HL-60/S4 treated with retinoic acid at 250 ng/mL for 4 days and 3 days (cell line): ENCODE results near the gene RNF187.

Experiments used
- in situ Hi-C: fragments of 300-500 bp; cut with MboI; formaldehyde crosslinking; loops from 2 replicates; pipeline ENCODE4 v1.7.0; 2022; ENCODE audit warnings: low sequenced_read_pairs

RNF187 gene

DNA sequence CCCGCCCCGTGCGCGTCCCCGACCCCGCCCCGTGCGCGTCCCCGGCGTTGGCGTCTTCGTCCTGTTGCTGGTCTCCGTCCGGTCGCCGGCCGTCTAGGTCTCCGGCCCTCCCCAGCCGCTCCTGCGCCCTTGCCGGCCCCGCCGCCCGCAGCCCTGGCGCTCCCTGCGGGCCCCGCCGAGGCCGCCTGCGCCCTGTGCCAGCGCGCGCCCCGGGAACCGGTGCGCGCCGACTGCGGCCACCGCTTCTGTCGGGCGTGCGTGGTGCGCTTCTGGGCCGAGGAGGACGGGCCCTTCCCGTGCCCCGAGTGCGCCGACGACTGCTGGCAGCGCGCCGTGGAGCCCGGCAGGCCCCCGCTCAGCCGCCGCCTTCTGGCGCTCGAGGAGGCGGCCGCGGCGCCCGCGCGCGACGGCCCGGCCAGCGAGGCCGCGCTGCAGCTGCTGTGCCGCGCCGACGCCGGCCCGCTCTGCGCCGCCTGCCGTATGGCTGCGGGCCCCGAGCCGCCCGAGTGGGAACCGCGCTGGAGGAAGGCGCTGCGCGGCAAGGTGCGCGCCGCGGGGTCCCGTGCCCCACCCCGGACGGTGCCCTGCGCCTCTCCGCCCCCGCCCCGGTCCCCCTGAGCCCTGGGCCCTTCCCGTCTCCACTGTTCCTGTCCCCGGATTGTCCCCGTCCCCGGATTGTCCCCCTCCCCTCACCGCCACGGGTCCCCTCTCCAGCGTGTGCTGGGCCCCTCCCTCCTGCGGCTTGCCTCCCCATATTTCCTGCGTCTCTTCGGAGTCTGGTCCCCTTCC lies at the start of gene RNF187:
Gene RNF187 (plus strand): TSS at position 47 of the 789 bp plus-strand sequence.
- in situ Hi-C loops, result no loop called here

DNA sequence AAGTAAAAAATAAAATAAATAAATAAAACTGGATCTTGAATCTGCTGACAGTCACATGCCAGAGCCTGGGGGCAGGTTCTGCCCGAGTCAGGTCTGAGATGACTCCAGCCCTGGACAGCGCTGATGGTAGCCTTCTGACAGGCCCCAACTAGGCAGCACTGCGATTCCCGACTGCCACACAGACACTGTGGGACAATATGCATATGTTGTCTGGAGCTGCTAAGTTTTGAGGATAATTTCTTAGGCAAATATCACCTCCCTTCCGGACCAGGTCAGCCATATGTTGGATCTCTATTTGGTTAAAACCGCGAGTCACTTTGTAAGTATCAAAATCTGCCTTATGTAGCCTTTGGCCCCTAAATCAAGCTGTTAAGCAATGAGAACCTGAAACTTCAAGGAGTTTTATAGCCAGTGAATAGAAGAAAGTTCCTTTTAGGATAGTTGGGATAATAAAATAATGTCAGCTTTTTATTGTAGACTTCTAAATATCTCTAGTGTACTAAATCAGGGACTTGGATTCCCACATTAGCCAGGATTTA lies 49.7 kb upstream of the RNF187 start:
- in situ Hi-C loops, result no loop called here

GRCh38 chr1:228438266-228438665 lies 48.9 kb upstream of the RNF187 start:
- in situ Hi-C loops, result no loop called here

DNA sequence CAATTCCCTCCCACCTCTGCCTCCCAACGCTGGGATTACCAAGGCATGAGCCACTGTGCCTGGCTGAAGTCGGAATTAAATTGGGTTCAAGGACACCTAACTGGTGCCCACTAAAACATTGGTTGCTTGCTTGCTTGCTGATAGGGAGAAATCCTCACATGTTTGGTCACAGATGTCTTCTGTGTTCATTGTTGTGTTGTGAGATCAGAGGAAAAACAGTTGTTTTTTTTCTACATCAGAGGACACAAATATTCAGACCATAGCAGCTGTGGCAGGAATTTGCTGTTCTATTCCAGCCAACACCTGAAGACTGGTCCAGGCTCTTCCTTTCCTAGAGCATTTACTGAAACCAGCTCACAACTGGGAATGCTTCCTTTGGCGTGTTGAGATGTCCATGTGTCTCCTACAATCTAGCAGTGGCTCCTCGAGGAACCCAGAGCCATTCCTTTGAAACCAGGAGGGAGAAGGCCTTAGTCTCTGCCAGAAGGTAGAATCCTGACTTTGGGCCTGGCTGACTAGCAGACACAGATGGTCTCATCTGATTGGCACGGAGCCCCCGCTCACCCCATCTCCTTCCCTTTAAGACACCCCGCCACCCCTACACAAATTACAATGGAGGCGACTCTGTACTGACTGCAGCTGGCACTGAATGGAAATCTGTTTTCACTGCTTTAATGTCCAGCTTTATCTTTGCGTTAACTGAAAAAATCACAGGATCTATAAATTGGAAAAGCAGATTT lies 46.3 kb upstream of the RNF187 start:
- in situ Hi-C loops, result no loop called here

DNA sequence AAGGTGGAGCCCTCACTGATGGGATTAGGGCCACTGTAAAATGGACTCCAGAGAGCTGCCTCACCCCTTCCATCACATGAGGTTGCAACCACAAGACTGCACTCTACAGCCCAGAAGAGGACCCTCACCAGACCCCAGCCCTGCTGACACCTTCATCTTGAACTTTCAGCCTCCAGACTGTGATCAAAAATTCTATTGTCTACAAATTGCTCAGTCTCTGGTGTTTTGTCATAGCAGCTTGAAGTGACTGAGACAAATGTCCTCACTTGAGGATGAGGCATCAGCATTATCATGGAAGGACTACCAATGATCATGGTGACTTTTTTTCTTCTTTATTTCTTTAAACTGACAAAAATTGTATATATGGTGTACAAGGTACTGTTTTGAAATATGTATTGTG lies 43.8 kb upstream of the RNF187 start:
- in situ Hi-C loops, result no loop called here

DNA sequence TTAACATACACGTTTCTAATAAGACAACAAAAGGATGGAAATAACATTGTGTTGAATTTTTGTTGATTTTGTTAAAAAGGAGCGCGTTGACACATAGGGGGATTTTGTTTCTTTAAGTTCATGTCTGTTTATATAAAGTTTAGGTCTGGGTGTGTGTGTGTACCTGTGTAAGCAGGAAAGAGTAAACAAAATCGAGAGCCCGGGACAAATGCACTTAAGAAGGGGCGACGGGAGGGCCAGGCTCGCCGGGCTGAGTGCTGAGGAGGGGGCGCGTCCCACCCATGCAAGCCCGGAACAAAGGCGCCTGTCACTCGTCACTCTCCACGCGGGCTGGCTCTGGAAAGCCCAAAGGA lies 41.7 kb upstream of the RNF187 start:
- in situ Hi-C loops, result no loop called here

DNA sequence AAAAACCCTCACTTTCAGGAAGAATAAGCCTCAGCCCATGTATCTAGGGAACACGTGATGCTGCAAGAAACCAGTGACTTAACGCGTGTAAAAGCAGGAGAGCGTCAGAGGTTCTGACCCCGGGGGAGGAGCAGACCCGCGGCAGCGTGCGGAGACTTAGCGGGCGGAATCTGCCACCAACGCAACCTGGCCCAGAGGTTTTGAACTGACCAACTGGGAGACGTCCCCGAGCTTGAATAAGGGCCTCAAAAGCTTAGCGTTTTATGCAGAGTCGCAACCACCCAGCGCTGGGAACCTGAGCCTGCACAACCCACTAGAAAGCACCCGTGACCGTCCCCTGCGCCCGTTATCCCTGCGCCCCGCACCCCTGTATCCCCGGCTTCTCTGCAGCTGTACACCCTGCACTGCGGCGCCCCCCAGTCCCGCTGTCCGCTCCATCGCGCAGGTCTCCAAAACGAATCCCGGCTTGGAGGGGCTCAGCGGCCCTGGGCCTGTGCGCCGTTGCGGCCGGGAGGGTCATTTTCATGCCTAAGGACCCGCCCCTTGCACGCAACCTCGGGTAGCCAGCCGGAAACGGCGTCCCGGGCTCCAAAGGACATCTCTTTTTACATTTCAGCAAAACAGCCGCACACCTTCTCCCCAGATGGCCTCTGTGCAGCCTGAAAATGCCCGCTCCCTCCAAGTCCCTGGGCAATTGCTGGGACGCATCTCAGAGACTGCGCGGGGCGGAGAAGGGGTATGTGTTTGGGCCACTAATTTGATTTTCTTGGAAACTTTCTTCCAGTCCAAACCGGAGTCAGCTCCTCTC lies 41.1 kb upstream of the RNF187 start:
- in situ Hi-C loops, result no loop called here

DNA sequence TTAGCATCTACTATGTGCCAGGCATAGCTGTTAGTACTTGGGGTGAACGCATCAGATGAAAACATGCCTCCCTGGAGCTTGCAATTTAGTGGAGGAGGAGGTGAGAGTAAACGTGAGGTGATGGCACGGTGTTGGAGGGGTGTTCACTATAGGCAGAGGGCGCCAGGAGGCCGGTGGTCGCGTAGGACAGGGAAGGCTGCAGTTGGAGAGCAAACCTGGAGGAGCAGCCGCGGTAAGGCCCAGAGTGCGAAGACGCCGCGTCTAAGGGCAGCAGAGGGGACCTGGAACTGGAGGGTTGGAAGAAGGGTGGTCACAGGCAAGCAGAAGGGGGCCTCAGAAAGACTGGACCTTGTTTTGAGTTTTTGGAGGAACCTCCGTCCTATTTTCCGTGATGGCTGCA lies 40.3 kb upstream of the RNF187 start:
- in situ Hi-C loops, result no loop called here

DNA sequence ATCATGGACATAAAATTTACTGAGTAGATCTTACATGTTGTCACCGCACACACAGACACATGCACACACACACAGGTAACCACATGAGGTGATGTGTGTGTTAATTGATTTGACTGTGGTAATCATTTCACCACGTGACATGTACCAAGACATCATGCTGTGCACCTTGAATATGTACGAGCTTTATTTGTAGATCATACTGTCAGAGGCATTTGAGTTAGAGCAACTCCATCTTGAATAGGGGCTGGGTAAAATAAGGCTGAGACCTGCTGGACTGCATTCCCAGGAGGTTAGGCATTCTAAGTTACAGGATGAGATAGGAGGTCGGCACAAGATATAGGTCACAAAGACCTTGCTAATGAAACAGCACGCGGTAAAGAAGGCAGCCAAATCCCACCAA lies 38.8 kb upstream of the RNF187 start:
- in situ Hi-C loops, result no loop called here

DNA sequence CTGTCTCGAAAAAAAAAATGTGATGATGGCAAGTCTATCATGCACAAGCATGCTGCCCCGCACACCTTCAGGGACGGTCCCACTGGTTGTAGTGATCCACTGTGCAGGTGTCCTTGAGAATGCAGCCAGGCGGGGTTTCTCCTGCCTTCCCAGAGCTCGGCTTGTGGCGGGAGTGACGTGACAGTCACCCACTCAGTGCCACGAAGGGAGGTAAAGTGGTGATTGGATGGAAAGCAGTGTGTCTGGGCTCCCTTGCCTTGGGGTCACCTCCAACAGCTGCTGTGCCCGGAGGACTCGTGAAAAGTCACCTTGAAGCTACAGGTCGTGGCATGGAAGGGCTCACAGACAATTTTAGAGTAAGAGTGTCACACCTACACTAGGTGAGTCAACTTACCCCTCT lies 37.0 kb upstream of the RNF187 start:
- in situ Hi-C loops, result no loop called here

DNA sequence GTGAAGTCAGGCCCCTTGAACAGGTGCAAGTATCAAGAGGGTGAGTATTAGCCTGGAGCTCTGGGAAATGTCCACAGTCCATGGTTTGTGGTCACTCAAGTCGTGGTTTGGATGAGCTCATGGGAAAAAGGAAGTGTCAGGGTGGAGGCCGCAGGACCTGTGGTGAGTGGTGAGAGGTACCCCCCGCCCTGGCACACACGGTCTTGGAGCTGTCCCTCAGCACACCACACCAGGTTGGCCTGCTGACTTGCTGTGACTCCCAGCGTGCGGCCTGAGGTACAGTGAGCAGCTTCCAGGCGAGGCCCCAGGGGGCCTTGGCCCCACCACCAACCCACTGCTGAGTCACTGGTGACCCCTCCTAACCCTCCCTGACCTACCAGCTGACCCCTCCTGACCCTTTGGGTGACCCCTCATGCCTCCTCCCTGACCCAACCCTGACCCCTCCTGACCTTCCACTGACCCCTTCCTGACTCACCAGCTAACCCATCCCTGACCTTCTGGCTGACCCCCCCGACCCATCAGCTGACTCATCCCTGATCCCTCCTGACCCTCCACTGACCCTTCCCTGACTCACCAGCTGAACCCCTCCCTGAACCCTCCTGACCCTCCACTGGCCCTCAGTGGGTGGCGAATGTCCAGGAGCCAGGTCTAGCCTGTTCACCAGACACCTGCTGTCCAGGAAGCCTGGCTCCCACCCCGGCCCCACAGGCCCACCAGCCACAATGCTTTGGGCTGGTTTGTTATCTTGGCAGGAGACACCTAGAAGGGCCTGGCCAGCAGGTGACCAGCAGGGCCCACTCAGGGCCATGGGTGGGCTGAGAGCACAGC lies 34.8 kb upstream of the RNF187 start:
- in situ Hi-C loops, result no loop called here

DNA sequence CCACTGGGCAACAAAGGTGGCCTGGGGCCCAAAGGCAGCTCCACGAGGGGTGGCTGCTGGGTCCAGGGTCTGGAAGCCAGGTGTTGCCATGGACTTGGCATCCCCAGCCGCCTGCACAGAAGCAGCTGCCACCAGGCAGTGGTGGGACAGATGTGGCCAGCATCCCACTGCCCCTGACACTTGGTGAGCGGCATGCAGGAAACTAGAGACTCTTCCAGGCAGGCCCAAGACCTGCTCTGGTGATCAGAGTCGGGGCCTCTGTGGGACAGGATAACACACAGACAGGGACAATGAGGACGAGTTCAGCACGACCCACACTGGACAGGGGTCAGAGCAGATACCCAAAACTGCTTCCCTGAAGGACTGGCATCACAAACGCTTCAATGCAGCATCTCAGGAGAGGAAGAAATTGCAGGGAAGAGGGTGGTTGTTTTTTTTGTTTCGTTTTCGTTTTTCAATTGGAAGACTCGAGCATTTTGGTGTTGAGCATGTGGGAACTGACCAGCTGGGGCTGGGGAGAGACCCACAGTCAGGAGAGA lies 34.1 kb upstream of the RNF187 start:
- in situ Hi-C loops, result no loop called here

DNA sequence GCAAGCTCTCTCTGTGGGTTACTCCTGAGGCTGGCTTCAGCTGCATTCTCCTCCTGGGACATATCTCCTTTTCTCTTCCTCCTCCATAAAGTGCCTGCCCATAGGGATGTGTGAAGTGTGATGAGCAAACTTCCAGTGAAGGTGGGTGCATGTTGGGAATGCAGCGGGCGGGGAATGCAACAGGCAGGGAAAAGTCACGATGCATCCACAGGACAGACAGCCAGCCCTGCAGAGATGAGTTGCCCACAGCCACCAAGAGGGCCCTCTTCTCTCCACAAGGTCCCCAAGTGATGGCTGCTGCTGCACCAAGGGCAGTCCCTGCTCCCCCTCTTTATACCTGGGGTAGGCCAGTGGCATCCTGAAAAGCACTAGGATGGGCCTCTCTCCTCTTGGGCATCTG lies 33.6 kb upstream of the RNF187 start:
- in situ Hi-C loops, result no loop called here

DNA sequence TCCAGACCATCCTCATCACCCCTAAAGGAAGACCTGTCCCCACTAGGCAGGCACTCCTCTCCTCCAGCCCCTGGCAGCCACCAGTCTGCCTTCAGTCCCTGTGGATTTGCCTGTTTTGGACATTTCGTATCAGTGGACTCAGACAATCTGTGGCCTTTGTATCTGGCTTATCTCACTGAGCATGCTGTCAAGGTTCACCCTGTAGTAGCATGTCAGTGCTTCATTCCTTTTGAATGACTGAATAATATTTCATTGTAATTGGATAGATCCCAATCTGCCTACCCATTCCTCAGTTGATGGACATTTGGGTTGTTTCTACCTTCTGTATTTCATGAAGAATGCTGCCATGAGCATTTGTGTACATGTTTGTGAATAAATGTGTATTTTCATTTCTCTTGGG lies 32.9 kb upstream of the RNF187 start:
- in situ Hi-C loops, result no loop called here

- in situ Hi-C loops, result no loop called here
Measured at GRCh38 chr1:228455715-228456114, 31.5 kb upstream of the RNF187 start.

DNA sequence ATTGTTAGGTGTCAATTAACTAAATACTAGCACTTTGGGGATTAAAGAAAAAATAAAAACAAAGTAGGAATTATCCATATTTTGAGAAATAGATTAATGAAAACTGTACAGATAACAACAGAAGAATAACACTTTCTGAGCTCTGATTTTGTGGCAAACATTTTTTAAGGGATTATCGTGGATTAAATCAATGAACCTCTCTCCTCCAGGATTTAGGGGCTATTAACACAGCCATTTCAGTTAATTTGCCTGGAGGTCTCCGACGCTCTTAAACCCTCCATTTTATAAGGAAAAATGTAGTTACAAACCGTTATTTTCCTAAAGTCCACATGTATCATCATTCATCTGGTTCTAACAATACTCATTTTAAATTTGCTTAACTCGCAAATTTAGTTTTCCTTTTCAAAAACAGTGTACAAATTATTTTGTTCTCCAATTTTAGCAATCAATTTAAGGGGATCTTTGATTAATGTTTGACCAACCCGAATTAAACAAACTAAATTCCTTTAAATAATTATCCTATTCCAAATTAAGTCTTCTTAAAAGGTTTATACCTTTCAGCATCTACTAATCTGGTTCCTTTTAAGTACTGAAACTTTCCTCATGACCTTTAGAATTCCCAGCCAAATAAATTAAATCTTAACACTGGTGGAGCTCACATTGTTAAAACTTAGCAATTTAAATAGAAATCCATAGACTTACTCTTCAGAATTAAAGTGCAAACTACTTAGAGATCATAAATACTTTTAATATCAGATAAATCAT lies 30.7 kb upstream of the RNF187 start:
- in situ Hi-C loops, result no loop called here

GRCh38 chr1:228457017-228457395 lies 30.2 kb upstream of the RNF187 start:
- in situ Hi-C loops, result no loop called here

DNA sequence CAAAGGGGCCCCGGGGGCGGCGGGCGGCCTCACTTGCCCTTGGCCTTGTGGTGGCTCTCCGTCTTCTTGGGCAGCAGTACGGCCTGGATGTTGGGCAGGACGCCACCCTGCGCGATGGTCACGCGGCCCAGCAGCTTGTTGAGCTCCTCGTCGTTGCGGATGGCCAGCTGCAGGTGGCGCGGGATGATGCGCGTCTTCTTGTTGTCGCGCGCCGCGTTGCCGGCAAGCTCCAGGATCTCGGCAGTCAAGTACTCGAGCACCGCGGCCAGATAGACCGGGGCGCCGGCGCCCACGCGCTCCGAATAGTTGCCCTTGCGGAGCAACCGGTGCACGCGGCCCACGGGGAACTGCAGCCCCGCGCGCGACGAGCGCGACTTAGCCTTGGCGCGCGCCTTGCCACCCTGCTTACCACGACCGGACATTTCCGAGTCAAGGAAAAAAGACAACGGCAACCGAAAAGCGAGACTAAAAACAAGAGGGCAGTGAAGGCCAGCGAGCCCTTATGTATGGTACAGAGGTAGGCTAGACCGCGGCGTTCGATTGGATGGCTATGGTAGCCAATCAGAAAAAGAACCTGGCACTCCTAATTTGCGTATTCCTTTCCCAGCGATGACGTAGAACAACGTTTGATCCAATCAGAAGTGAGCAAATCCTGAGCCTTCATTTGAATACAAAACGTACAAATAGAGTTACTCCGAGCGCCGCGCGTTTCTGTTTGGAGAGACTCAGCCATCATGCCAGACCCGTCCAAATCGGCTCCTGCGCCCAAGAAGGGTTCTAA lies 29.6 kb upstream of the RNF187 start:
- in situ Hi-C loops, result no loop called here
